Esophagus muscularis mucosa (tissue), 4 donors: ENCODE data around the gene TRPC4AP.

Experiments used
- EP300 ChIP-seq: sonication (generic); formaldehyde crosslinking; IDR thresholded peaks from one replicate; pipeline ENCODE4 v1.6.1; 2017; ENCODE audit warnings: antibody characterized with exemption
- POLR2A ChIP-seq: fragments of 450-650 bp; IDR thresholded peaks from one replicate; pipeline ENCODE4 v1.6.1; 2017; ENCODE audit warnings: antibody characterized with exemption, moderate library complexity, mild to moderate bottlenecking, low read depth
- POLR2AphosphoS5 ChIP-seq, 2 donors: sonication (generic); formaldehyde crosslinking; IDR thresholded peaks; one replicate each; pipeline ENCODE4 v1.6.1; 2017; ENCODE audit warnings: antibody characterized with exemption in 2 of 2
- TF ChIP-seq, protein P1 (sequence below), 3 experiments: fragments of 200-600 bp in 2 of 3; fragments of 450-650 bp in 1 of 3; sonication (generic) in 2 of 3; IDR thresholded peaks; one replicate each; pipeline ENCODE4 v1.5.1; 2017 to 2019; ENCODE audit warnings: antibody characterized with exemption in 3 of 3, mild to moderate bottlenecking in 2 of 3, moderate library complexity in 1 of 3

DNA sequence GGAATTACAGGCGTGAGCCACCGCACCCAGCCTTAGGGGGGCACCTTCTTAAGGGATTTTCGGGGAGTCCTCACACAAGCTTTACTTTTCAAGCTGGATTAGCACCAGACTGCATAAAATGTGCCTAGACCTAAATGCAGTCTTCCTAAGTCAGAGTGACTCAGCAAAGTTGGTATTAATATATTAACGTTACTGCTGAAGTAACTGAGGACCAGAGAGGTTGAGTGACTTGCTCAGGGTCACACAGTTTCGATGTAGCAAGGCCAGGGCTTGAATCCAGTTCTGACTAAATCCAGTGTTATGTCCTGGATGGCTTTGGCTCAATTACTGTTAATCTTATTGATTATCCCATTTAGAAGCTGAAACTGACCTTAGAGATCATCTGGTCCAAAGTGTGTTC lies 41.1 kb upstream of the TRPC4AP start:
- TF ChIP-seq, protein P1, sequence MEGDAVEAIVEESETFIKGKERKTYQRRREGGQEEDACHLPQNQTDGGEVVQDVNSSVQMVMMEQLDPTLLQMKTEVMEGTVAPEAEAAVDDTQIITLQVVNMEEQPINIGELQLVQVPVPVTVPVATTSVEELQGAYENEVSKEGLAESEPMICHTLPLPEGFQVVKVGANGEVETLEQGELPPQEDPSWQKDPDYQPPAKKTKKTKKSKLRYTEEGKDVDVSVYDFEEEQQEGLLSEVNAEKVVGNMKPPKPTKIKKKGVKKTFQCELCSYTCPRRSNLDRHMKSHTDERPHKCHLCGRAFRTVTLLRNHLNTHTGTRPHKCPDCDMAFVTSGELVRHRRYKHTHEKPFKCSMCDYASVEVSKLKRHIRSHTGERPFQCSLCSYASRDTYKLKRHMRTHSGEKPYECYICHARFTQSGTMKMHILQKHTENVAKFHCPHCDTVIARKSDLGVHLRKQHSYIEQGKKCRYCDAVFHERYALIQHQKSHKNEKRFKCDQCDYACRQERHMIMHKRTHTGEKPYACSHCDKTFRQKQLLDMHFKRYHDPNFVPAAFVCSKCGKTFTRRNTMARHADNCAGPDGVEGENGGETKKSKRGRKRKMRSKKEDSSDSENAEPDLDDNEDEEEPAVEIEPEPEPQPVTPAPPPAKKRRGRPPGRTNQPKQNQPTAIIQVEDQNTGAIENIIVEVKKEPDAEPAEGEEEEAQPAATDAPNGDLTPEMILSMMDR (IDR thresholded peaks at IDR 0.05) = no peak
- TF ChIP-seq POLR2A (no peak), EP300 (no peak), POLR2AphosphoS5 (IDR thresholded peaks at IDR 0.05) (no peak)
